Neural cell (in vitro differentiated cells): ENCODE data around the gene SPECC1.
"Not testable (repeated sequence)": the region's sequence is repeated elsewhere in the genome, so short reads cannot be mapped to it uniquely, and the experiment has no call there.

ENCODE experiments used
- CTCF ChIP-seq: fragments of 450-650 bp; IDR thresholded peaks from 2 replicates; pipeline ENCODE4 v1.5.1; 2014; ENCODE audit warnings: antibody characterized with exemption, mild to moderate bottlenecking, moderate library complexity; ENCODE audit not compliant: poor library complexity, severe bottlenecking
- EP300 ChIP-seq: fragments of 450-650 bp; conservative IDR thresholded peaks from 2 replicates; pipeline ENCODE4 v1.6.1; 2014; ENCODE audit warnings: antibody characterized with exemption, mild to moderate bottlenecking, moderate library complexity; ENCODE audit not compliant: poor library complexity, severe bottlenecking
- EZH2 ChIP-seq: fragments of 200-600, 300-800 bp; shearing (Covaris generic), sonication (generic); IDR thresholded peaks from 2 replicates; pipeline ENCODE4 v1.6.1; 2014; ENCODE audit warnings: antibody characterized with exemption, low read length, borderline replicate concordance, mild to moderate bottlenecking; ENCODE audit not compliant: insufficient read depth, poor library complexity, severe bottlenecking
- MXI1 ChIP-seq: fragments of 450-650 bp; conservative IDR thresholded peaks from 2 replicates; pipeline ENCODE4 v1.6.1; 2014; ENCODE audit warnings: antibody characterized with exemption, mild to moderate bottlenecking; ENCODE audit not compliant: poor library complexity, severe bottlenecking
- POLR2AphosphoS5 ChIP-seq: IDR thresholded peaks from 2 replicates; pipeline ENCODE4 v1.6.1; 2012
- RAD21 ChIP-seq: fragments of 450-650 bp; conservative IDR thresholded peaks from 2 replicates; pipeline ENCODE4 v1.6.1; 2014; ENCODE audit warnings: antibody characterized with exemption, mild to moderate bottlenecking, moderate library complexity
- SMC3 ChIP-seq: fragments of 450-650 bp; conservative IDR thresholded peaks from 2 replicates; pipeline ENCODE4 v1.6.1; 2014; ENCODE audit warnings: antibody characterized with exemption, mild to moderate bottlenecking, moderate library complexity; ENCODE audit not compliant: poor library complexity
- TAF1 ChIP-seq: IDR thresholded peaks from 2 replicates; pipeline ENCODE4 v1.6.1; 2012; ENCODE audit warnings: low read depth
- TF ChIP-seq, protein P1 (sequence below): IDR thresholded peaks from 2 replicates; pipeline ENCODE4 v1.6.1; 2012; ENCODE audit warnings: borderline replicate concordance

DNA sequence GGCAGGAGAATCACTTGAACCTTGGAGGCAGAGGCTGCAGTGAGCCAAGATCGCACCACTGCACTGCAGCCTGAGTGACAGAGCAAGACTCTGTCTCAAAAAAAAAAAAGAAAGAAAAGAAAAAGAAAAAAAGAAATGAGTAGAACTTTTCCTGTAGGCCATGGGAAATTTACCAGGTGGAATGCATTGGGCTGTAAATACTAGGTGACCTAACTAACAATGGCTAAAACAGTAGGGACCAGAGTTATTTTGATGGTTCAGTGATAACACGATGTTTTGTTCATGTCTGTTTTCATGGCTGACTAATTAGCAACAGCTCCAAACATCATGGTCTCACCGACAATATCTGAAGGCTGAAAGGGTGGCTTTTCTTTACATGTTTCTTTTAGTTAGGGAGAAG lies 318.6 kb downstream of the SPECC1 start:
- not testable (repeated sequence) for TF ChIP-seq POLR2AphosphoS5, CTCF, SMC3, EZH2, EP300, MXI1, TAF1, RAD21
- TF ChIP-seq, protein P1, sequence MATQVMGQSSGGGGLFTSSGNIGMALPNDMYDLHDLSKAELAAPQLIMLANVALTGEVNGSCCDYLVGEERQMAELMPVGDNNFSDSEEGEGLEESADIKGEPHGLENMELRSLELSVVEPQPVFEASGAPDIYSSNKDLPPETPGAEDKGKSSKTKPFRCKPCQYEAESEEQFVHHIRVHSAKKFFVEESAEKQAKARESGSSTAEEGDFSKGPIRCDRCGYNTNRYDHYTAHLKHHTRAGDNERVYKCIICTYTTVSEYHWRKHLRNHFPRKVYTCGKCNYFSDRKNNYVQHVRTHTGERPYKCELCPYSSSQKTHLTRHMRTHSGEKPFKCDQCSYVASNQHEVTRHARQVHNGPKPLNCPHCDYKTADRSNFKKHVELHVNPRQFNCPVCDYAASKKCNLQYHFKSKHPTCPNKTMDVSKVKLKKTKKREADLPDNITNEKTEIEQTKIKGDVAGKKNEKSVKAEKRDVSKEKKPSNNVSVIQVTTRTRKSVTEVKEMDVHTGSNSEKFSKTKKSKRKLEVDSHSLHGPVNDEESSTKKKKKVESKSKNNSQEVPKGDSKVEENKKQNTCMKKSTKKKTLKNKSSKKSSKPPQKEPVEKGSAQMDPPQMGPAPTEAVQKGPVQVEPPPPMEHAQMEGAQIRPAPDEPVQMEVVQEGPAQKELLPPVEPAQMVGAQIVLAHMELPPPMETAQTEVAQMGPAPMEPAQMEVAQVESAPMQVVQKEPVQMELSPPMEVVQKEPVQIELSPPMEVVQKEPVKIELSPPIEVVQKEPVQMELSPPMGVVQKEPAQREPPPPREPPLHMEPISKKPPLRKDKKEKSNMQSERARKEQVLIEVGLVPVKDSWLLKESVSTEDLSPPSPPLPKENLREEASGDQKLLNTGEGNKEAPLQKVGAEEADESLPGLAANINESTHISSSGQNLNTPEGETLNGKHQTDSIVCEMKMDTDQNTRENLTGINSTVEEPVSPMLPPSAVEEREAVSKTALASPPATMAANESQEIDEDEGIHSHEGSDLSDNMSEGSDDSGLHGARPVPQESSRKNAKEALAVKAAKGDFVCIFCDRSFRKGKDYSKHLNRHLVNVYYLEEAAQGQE: not testable (repeated sequence)
